Heart left ventricle (tissue), 13 donors: ENCODE data around the gene NTM.

Experiments
- CTCF ChIP-seq, 12 donors: fragments of 200-600 bp; sonication (generic) in 4 of 12; IDR thresholded peaks; one replicate each; pipeline versions ENCODE4 v1.5.0 to v1.8.0; 2018 to 2022; ENCODE audit warnings: antibody characterized with exemption in 12 of 12, mild to moderate bottlenecking in 5 of 12
- POLR2A ChIP-seq, 2 donors: fragments of 450-650 bp; IDR thresholded peaks; one replicate each; pipeline ENCODE4 v1.6.1; 2017; ENCODE audit warnings: antibody characterized with exemption in 2 of 2, mild to moderate bottlenecking in 2 of 2, moderate library complexity in 2 of 2
- donor health status: ischemic (EF 13 %, LVEDD 7.1; RV severe dilation, severe dysfunction).
- donor health status: DM: no; HTN: yes; CAD: no.
- donor health status: DM: no; HTN: no; CAD: no.
- donor health status: ischemic (EF 25% LVEDD 6.9; RV normal size, moderate dysfunction).
- donor health status: ischemic (EF 25% LVEDD 5.7; RV mildly dilated, moderate dysfunction).
- donor health status: ischemic (EF 35%, LVEDD 5.7; RV mildly dilated, moderate dysfunction).
- donor health status: nonischemic (EF 11% LVEDD 7.7; RV severe dilation, severe dysfunction).
- donor health status: DM: yes; HTN: yes; CAD: no.
- donor health status: PGD.
- donor health status: ischemic (EF 29% LVEDD 5.4; RV normal size, mild dysfunction).
- donor health status: nonischemic (EF 23%, LVEDD 6.1; RV moderate dilation, normal function).

DNA sequence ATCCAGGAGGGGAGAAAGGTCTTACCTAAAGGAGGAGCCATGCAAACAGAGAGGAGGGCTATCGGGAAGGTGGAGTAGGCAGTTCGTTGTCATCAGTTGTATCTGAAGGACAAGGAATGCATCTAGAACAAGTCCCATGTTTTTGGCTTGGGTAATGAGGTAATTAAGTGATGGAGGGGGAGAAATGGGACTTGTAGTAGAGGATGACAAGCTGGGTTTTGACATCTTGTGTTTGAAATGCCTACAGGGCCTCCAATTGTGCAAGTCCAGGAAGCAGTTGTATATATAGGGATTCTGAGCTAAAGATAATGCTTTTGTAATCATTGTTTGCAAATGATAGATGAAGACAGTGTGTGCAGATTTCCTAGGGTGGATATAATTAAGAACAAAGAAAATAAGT lies 622.8 kb downstream of the NTM start:
- TF ChIP-seq CTCF (IDR thresholded peaks at IDR 0.05) (no peak), POLR2A (IDR thresholded peaks at IDR 0.05) (no peak)
